Fibroblast of skin of left biceps (primary cell): ENCODE results near the gene ARL16.

ENCODE experiments used
- DNase-seq, 2 experiments: peaks; one replicate each; pipeline ENCODE4 v3.0.0-alpha.2; 2013; ENCODE audit warnings: low read depth in 2 of 2

The ARL16 gene

GRCh38 chr17:81683584-81684441, at the start of gene ARL16, which contains the start of gene HGS:
Gene ARL16, minus strand, starts transcription at chr17:81683797. Its CDS starts 44 bp downstream, at chr17:81683753.
Gene HGS, plus strand, starts transcription at chr17:81684011. Its CDS starts 56 bp downstream, at chr17:81684067.
- peak; percentile 98 to 99 for DNase-seq

- no peak for DNase-seq
Measured at GRCh38 chr17:81727324-81728031, 43.9 kb upstream of the ARL16 start.

- no peak for DNase-seq
Measured at GRCh38 chr17:81726004-81726403, 42.4 kb upstream of the ARL16 start.

- no peak for DNase-seq
Measured at GRCh38 chr17:81725439-81725838, 41.8 kb upstream of the ARL16 start.

GRCh38 chr17:81723651-81724209, 40.1 kb upstream of the ARL16 start:
- DNase-seq = no peak

- no peak for DNase-seq
Measured at GRCh38 chr17:81722184-81723120, 38.9 kb upstream of the ARL16 start.

GRCh38 chr17:81720267-81721071, 36.9 kb upstream of the ARL16 start:
- no peak for DNase-seq

GRCh38 chr17:81719410-81720266, 36.0 kb upstream of the ARL16 start:
- no peak for DNase-seq

- no peak for DNase-seq
Measured at GRCh38 chr17:81717766-81718089, 34.1 kb upstream of the ARL16 start.

GRCh38 chr17:81717049-81717765, 33.6 kb upstream of the ARL16 start:
- DNase-seq = no peak

- DNase-seq = no peak
Measured at GRCh38 chr17:81716674-81716996, 33.0 kb upstream of the ARL16 start.

- DNase-seq = no peak
Measured at GRCh38 chr17:81715872-81716673, 32.5 kb upstream of the ARL16 start.

- no peak for DNase-seq
Measured at GRCh38 chr17:81715107-81715871, 31.7 kb upstream of the ARL16 start.

- DNase-seq = no peak
Measured at GRCh38 chr17:81714412-81715106, 31.0 kb upstream of the ARL16 start.

GRCh38 chr17:81713556-81714411, 30.2 kb upstream of the ARL16 start:
- no peak for DNase-seq

- no peak for DNase-seq
Measured at GRCh38 chr17:81713004-81713555, 29.5 kb upstream of the ARL16 start.
